GM12878 (cell line): ENCODE measurements around the gene OLFML2A. TPM values are rescaled to one million over a fixed set of nuclear protein-coding genes. Genes with fewer than 3 reads are reported as not detected.
A peak's percentile ranks its signal among the peaks of the same experiment; 100 is the strongest.

Source experiments
- BCL11A ChIP-seq: IDR thresholded peaks from 2 replicates; pipeline ENCODE4 v1.6.1; 2011; ENCODE audit warnings: low read depth, low read length
- CBX3 ChIP-seq: fragments of 200-600 bp; sonication (generic); IDR thresholded peaks from 2 replicates; pipeline ENCODE4 v1.6.1; 2016; ENCODE audit warnings: low read depth, borderline replicate concordance
- CEBPB ChIP-seq, 2 experiments: fragments of 150-350 bp in 1 of 2; IDR thresholded peaks; 2 replicates each; pipeline ENCODE4 v1.6.1; 2012 to 2014; ENCODE audit warnings: low read depth in 2 of 2, low read length in 2 of 2, borderline replicate concordance in 1 of 2, inconsistent platforms in 1 of 2
- EZH2 ChIP-seq: IDR thresholded peaks from 2 replicates; pipeline ENCODE4 v1.6.1; 2012; ENCODE audit warnings: low read depth, mild to moderate bottlenecking, control low read depth, inconsistent platforms, low read length, borderline replicate concordance; ENCODE audit not compliant: control insufficient read depth
- IKZF2 ChIP-seq, 2 experiments: fragments of 450-650 bp; IDR thresholded peaks; 2 replicates each; pipeline ENCODE4 v1.6.1; 2017; ENCODE audit warnings: mild to moderate bottlenecking in 2 of 2, moderate library complexity in 2 of 2
- LARP7 ChIP-seq: fragments of 450-650 bp; IDR thresholded peaks from 2 replicates; pipeline ENCODE4 v1.6.1; 2017; ENCODE audit warnings: mild to moderate bottlenecking
- MYB ChIP-seq: fragments of 150-350 bp; IDR thresholded peaks from 2 replicates; pipeline ENCODE4 v1.6.1; 2014; ENCODE audit warnings: mild to moderate bottlenecking, low read depth, low read length, borderline replicate concordance
- RUNX3 ChIP-seq: IDR thresholded peaks from 2 replicates; pipeline ENCODE4 v1.6.1; 2012; ENCODE audit warnings: low read length, inconsistent platforms
- SIN3A ChIP-seq: IDR thresholded peaks from 2 replicates; pipeline ENCODE4 v1.6.1; 2012; ENCODE audit warnings: low read depth, low read length, improper control_type of control experiment
- SIX5 ChIP-seq: IDR thresholded peaks from 2 replicates; pipeline ENCODE4 v1.6.1; 2011; ENCODE audit warnings: mild to moderate bottlenecking, low read depth, low read length, moderate library complexity; ENCODE audit not compliant: severe bottlenecking
- ZBED1 ChIP-seq: IDR thresholded peaks from 2 replicates; pipeline ENCODE4 v1.6.1; 2016; ENCODE audit warnings: borderline replicate concordance
- ZZZ3 ChIP-seq: IDR thresholded peaks from 2 replicates; pipeline ENCODE4 v1.6.1; 2011; ENCODE audit warnings: low read depth; ENCODE audit not compliant: control insufficient read depth, insufficient read length
- polyA plus RNA-seq, 11 experiments: library from polyadenylated mRNA; depleted of rRNA in 4 of 11; unstranded in 6 of 11; stranded (reverse) in 5 of 11; fragments of >200 nt; fragmentation: Nextera tagmentation in 4 of 11; fragmentation: Illumina TruSeq in 1 of 11; extraction: Ambion mirVana in 4 of 11; extraction: Trizol in 1 of 11; gene quantifications; 1 replicate in 1 of 11; 2 replicates in 10 of 11; pipeline versions ENCODE4 v1.2.1 to v1.2.3, GENCODE V29; 2011 to 2016; ENCODE audit warnings: inconsistent platforms in 2 of 11, missing spikeins in 2 of 11, low read depth in 1 of 11
- total RNA-seq, 4 experiments: library from RNA; depleted of rRNA in 3 of 4; stranded (reverse); fragments of >200 nt in 3 of 4; fragmentation: Illumina TruSeq in 1 of 4; extraction: Trizol in 1 of 4; gene quantifications; 2 replicates each; pipeline versions ENCODE4 v1.2.1 to v1.2.3, GENCODE V29; 2013 to 2021
- TF ChIP-seq, protein P1 (sequence below): IDR thresholded peaks from 2 replicates; pipeline ENCODE4 v1.6.1; 2011; ENCODE audit warnings: mild to moderate bottlenecking, low read depth, low read length, moderate library complexity; ENCODE audit not compliant: insufficient replicate concordance
- TF ChIP-seq, protein P2 (sequence below): IDR thresholded peaks from 2 replicates; pipeline ENCODE4 v1.6.1; 2011; ENCODE audit warnings: low read depth, mild to moderate bottlenecking, low read length, moderate library complexity, borderline replicate concordance; ENCODE audit errors: extremely low read depth
- TF ChIP-seq, protein P3 (sequence below): fragments of 450-650 bp; formaldehyde crosslinking; IDR thresholded peaks from 2 replicates; pipeline ENCODE4 v1.4.0; 2022; ENCODE audit warnings: mild to moderate bottlenecking, moderate library complexity
- TF ChIP-seq, protein P4 (sequence below): fragments of 450-650 bp; IDR thresholded peaks from 2 replicates; pipeline ENCODE4 v1.6.1; 2018; ENCODE audit warnings: borderline replicate concordance, mild to moderate bottlenecking; ENCODE audit not compliant: partially characterized antibody

The OLFML2A gene
- total and polyA plus RNA-seq, 10 of the 15 experiments (the other 5 are each of a cell fraction or from before 2014, with no cell fraction given), result 0.02 to 0.13 (median 0.10) TPM; not detected in 4

DNA sequence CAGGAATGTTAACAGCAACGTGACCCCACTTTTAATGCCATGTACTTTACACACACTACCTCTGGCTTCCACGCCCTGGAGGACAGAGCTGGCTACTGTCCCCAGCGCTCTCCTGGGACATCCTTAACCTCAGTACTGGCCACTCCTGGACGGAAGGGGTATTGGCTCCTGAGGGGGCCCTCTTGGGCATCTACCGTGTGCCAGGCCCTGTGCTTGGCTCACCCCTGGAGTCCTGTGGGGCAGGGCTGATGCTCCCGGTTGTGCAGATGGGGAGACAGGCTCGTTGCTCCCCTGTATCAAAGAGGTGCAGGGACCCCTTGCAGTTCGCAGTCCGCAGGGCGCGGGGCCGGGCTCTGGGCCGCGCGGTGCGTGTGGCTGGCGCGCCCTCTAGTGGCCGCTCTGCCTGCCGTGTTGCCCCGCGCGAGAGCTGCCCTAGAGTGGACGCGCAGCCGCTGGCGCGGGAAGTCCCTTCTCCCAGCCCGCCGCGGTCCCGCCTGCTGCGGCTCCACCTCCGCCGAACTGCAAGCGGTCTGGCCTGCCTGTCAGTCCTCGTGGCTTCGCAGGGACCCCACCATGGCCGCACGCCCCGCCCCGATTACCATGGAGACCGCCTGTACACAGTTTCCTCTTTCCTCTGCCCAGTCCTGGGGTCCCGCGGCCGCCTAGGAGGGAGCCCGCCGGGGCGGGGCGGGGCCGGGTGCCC, 76.0 kb downstream of the OLFML2A start, which contains the start of gene WDR38 (continued):
- TF ChIP-seq, protein P1, sequence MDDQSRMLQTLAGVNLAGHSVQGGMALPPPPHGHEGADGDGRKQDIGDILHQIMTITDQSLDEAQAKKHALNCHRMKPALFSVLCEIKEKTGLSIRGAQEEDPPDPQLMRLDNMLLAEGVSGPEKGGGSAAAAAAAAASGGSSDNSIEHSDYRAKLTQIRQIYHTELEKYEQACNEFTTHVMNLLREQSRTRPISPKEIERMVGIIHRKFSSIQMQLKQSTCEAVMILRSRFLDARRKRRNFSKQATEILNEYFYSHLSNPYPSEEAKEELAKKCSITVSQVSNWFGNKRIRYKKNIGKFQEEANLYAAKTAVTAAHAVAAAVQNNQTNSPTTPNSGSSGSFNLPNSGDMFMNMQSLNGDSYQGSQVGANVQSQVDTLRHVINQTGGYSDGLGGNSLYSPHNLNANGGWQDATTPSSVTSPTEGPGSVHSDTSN, result peak; percentile 69
- TF ChIP-seq IKZF2 (IDR thresholded peaks at IDR 0.05) (no peak), BCL11A (no peak), EZH2 (no peak), CEBPB (IDR thresholded peaks at IDR 0.05; ENCODE audit: borderline replicate concordance in 1 of 2, low read depth in 2 of 2, low read length in 2 of 2) (no peak), SIX5 (no peak), RUNX3 (no peak), MYB (no peak), LARP7 (peak; percentile 98), ZZZ3 (no peak), ZBED1 (no peak), SIN3A (peak; percentile 57; the same call in 1 of the 2 replicates), CBX3 (no peak)
- TF ChIP-seq, protein P2, sequence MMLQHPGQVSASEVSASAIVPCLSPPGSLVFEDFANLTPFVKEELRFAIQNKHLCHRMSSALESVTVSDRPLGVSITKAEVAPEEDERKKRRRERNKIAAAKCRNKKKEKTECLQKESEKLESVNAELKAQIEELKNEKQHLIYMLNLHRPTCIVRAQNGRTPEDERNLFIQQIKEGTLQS, result no peak
- TF ChIP-seq, protein P3, sequence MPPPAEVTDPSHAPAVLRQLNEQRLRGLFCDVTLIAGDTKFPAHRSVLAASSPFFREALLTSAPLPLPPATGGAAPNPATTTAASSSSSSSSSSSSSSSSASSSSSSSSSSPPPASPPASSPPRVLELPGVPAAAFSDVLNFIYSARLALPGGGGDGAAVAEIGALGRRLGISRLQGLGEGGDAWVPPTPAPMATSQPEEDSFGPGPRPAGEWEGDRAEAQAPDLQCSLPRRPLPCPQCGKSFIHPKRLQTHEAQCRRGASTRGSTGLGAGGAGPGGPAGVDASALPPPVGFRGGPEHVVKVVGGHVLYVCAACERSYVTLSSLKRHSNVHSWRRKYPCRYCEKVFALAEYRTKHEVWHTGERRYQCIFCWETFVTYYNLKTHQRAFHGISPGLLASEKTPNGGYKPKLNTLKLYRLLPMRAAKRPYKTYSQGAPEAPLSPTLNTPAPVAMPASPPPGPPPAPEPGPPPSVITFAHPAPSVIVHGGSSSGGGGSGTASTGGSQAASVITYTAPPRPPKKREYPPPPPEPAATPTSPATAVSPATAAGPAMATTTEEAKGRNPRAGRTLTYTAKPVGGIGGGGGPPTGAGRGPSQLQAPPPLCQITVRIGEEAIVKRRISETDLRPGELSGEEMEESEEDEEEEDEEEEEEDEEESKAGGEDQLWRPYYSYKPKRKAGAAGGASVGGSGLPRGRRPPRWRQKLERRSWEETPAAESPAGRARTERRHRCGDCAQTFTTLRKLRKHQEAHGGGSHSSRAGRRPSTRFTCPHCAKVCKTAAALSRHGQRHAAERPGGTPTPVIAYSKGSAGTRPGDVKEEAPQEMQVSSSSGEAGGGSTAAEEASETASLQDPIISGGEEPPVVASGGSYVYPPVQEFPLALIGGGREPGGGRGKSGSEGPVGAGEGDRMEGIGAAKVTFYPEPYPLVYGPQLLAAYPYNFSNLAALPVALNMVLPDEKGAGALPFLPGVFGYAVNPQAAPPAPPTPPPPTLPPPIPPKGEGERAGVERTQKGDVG (CRISPR knock-in tag), result no peak
- TF ChIP-seq, protein P4, sequence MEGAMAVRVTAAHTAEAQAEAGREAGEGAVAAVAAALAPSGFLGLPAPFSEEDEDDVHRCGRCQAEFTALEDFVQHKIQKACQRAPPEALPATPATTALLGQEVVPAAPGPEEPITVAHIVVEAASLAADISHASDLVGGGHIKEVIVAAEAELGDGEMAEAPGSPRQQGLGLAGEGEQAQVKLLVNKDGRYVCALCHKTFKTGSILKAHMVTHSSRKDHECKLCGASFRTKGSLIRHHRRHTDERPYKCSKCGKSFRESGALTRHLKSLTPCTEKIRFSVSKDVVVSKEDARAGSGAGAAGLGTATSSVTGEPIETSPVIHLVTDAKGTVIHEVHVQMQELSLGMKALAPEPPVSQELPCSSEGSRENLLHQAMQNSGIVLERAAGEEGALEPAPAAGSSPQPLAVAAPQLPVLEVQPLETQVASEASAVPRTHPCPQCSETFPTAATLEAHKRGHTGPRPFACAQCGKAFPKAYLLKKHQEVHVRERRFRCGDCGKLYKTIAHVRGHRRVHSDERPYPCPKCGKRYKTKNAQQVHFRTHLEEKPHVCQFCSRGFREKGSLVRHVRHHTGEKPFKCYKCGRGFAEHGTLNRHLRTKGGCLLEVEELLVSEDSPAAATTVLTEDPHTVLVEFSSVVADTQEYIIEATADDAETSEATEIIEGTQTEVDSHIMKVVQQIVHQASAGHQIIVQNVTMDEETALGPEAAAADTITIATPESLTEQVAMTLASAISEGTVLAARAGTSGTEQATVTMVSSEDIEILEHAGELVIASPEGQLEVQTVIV, result no peak
